ENCODE results near the gene SLC25A31.

Gene SLC25A31

DNA sequence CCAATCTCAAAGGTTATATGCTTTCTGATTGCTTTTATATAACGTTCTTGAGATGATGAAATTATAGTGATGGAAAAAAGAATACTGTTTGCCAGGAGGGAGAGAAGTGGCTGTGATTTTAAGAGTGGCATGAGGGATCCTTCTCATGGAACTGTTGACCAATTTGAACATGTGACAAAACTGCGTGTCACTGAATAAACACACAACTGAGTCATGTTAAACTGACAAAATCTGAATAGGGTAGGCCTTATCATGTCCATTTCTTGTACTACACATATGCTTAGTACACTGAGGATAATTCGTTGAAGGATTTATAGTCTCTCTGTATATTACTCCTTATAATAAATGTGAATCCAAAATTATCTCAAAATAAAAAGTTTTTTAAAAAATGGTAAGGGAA lies 29.7 kb downstream of the SLC25A31 start:
- H3K9me3 Mint-ChIP-seq = peaks cover 0 to 13% of the 10 kb centered on the region in 2 donors
- no peaks in the 10 kb centered on the region for H3K4me1 Mint-ChIP-seq
- DNase-seq (no peak), ATAC-seq (no peak)
- H3K4me3 Mint-ChIP-seq = no peak overlapping the region
- no peak overlapping the region for H3K27ac Mint-ChIP-seq
- H3K27me3 Mint-ChIP-seq = peaks cover 8% of the 10 kb centered on the region

DNA sequence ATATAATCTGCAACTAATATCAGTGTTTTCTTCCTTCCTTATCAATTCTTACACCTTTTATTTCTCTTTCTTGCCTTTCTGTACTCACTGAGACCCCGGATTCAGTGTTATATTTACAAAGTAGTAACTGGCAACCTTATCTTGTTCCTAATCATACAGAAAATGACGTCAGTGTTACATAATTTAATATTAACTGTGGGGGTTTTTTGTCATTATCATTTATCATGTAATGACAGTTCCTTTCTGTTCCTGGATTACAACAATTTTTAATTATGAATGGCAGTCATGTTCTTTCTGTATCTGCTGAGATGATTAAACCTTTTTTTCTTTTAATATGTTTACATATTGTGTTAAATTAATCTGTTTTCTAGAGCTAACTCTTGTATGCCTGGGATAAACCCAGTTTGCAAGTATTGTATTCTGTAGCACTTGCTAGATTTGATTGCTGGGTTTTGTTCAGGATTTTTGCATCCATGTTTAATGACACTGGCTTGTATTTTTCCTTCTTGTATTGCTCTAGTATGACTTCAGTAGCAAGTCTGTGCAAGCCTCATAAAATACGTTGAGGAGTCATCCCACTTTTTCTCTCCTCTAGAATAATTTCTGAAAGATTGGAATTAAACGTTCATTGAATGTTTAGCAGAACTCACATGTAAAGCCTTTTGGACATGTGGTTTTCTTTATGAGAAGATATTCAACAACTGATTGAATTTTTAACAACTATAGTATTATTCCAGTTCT lies 41.5 kb downstream of the SLC25A31 start:
- H3K27me3 Mint-ChIP-seq = peaks cover 42% of the 10 kb centered on the region
- no peaks in the 10 kb centered on the region for H3K9me3 Mint-ChIP-seq
- ATAC-seq = no peak
- H3K4me3 Mint-ChIP-seq = no peak overlapping the region
- H3K27ac Mint-ChIP-seq = no peak overlapping the region
- H3K4me1 Mint-ChIP-seq = peaks cover 10% of the 10 kb centered on the region
- no peak for DNase-seq

DNA sequence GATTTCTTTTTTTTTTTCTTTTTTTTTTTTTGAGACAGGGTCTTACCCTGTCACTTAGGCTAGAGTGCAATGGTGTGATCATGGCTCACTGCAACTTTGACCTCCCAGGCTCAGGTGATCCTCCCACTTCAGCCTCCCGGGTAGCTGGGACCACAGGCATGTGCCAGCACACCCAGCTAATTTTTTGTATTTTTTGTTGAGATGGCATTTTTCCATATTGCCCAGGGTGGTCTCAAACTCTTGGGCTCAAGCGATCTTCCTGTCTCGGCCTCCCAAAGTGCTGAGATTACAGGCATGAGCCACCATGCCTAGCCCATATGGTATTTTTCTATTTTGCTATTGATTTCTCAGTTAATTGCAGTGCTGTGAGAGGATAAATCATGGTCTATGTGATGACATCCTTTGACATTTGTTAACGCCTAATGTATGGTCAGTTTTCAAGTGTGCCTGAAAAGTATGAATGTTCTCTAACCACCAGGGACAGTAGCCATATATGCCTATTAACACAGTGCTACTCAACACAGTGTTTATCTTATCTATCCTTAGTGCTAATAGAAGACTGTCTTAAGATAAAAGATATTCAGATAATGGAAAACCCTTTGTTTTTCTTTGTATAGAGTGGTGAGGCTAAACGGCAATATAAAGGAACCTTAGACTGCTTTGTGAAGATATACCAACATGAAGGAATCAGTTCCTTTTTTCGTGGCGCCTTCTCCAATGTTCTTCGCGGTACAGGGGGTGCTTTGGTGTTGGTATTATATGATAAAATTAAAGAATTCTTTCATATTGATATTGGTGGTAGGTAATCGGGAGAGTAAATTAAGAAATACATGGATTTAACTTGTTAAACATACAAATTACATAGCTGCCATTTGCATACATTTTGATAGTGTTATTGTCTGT lies 42.8 kb downstream of the SLC25A31 start:
- ATAC-seq = no peak
- no peak overlapping the region for H3K27ac Mint-ChIP-seq
- peaks cover 14% of the 10 kb centered on the region for H3K4me1 Mint-ChIP-seq
- no peak for DNase-seq
- no peak overlapping the region for H3K4me3 Mint-ChIP-seq
- no peaks in the 10 kb centered on the region for H3K9me3 Mint-ChIP-seq
- peaks cover 54% of the 10 kb centered on the region for H3K27me3 Mint-ChIP-seq

DNA sequence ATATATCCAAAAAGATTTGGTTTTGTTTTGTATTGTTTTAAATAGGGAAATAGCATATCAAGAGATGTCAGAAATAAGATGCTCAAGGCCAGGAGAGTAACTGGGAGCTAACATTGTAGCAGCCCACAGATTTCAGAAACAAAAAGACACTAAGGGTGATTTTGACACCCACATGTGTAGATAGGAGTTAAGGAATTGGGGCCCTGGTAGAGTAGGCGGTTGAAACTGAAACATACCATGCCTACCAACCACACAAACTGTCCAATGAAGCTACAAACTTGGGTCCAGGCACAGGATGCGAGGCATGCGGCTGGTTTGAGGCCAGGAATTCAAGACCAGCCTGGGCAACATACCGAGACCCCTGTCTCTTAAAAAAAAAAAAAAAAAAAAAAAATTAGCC lies 45.6 kb downstream of the SLC25A31 start:
- Mint-ChIP-seq H3K27ac (no peak overlapping the region), H3K4me1 (peaks cover 16% of the 10 kb centered on the region), H3K9me3 (peaks cover 0 to under 1% of the 10 kb centered on the region in 2 donors), H3K4me3 (no peak overlapping the region), H3K27me3 (peaks cover 80% of the 10 kb centered on the region)
- no peak for DNase-seq
- ATAC-seq = peak; percentile 50

DNA sequence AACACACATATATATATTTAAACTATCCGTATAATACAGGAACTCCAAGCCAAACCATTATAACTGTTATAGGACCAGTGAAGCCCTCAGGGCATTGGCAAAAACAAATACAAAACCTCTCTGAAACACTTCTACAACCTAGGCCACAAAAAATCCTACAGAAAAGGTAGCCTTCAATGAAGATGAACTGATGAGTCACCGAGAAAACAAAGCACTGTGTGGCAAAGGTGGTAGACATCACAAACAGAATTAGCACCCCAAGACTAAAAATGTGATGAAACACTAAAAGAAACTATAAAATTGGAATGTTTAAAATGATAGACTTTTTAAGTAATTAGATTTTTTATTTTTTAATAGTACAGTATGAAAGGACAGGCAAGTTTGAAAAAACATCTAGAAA lies 46.4 kb downstream of the SLC25A31 start:
- peaks cover 81% of the 10 kb centered on the region for H3K27me3 Mint-ChIP-seq
- H3K4me1 Mint-ChIP-seq = peaks cover 23% of the 10 kb centered on the region

DNA sequence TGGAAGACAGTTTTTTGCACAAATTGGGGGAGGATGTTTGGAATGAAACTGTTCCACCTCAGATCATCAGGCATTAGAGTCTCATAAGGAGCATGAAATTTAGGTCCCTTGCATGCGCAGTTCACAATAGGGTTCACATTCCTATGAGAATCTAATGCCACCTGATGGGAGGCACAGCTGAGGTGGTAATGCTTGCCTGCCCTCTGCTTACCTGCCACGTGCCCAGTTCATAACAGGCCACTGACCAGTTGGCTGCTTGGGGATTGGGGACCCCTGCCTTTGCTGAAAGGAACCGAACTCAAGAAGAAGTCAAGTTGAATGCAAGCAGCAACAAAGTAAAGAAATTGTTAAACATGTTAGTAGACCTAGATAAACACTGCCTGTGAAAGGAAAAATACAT lies 47.3 kb downstream of the SLC25A31 start:
- ATAC-seq (no peak), DNase-seq (no peak)
- H3K9me3 Mint-ChIP-seq = peaks cover 0 to 5% of the 10 kb centered on the region in 2 donors
- peaks cover 75% of the 10 kb centered on the region for H3K27me3 Mint-ChIP-seq
- no peak overlapping the region for H3K27ac Mint-ChIP-seq
- peaks cover 28% of the 10 kb centered on the region for H3K4me1 Mint-ChIP-seq
- H3K4me3 Mint-ChIP-seq = no peak overlapping the region

More for the DNA sequence above, 46.4 kb downstream of the SLC25A31 start:
- Mint-ChIP-seq H3K27ac (no peak overlapping the region), H3K9me3 (peaks cover 0 to 5% of the 10 kb centered on the region in 2 donors), H3K4me3 (no peak overlapping the region)
- no peak for DNase-seq
- no peak for ATAC-seq

DNA sequence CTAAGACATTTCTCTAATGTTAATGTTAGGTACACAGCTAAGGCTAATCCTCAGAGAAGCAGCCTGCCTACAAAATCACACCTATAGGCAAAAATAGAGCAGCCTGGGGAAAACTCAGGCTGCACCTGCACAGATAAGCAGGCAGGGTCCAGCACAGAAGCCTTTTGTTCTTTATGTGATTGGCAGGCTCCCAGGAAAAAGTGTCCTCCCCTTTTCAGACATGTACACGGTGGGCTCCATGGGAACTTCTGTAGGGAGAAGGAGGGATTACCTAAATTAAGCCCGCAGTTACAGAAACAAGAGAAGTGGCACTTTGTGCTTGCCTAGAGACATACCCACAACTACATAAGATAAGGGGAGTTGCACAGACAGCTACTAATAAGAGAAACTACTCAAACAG lies 47.9 kb downstream of the SLC25A31 start:
- H3K27me3 Mint-ChIP-seq = peaks cover 75% of the 10 kb centered on the region
- DNase-seq (no peak), ATAC-seq (no peak)
- peaks cover 34% of the 10 kb centered on the region for H3K4me1 Mint-ChIP-seq
- H3K4me3 Mint-ChIP-seq = no peak overlapping the region
- H3K27ac Mint-ChIP-seq = no peak overlapping the region
- peaks cover 0 to 5% of the 10 kb centered on the region in 2 donors for H3K9me3 Mint-ChIP-seq

DNA sequence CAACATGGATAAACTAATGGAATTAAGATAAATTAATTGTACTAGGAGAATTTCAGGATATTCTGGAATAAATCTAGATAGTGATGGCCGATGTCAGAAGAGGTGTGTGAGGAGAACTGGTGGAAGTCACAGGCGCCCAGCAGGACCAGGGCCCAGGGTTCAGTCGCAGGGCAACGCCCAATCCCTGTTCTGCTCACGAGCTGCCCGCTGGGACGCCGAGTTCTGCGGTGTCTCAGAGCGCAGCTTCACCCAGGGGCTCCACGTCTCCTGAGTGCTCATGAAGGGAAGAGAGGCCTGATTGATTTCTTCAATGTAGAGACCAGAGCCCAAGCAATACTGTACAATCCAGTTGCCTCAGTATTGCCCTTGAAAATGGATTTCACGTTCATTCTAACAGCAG lies 50.4 kb downstream of the SLC25A31 start:
- Mint-ChIP-seq H3K4me3 (peak overlapping the region in 1 of 2 donors; percentile 87), H3K4me1 (peaks cover 48% of the 10 kb centered on the region), H3K9me3 (peaks cover 0 to 5% of the 10 kb centered on the region in 2 donors), H3K27me3 (peaks cover 79% of the 10 kb centered on the region), H3K27ac (no peak overlapping the region)
- ATAC-seq = no peak
- no peak for DNase-seq

DNA sequence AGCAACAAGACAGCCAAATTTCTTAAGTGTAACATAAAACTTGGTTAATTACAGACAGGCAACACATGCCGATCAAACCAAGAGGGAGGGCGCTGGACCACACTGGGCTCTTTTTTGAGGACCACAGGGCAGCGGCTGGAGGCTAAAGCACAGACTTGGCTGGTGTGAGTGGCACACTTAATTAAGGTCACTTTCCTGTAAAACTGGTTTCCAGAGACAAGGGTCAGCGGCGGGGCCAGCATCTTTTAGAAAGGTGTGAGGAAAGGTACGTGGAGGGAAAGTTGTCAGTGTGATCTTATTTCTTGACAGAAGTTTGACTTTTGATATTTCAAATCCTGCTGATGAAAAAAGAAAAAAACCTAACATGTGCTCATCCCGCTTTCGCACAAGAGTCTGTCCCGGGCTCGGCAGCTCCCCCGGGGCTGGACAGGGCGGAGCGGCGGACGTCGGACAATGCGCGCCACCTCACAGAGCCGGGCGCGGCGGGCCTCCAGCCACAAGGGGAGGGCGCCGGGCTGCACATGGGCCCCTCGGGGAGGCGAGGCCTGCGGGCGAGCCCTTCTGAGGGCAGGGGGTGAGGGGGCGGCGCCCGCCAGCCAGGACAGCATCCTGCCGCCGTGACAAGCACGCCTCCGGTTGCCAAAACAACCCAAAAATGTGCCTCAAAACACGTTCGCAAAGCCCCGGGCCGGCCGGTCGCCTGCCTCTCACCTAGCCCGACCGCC lies 51.3 kb downstream of the SLC25A31 start:
- Mint-ChIP-seq H3K27ac (peak overlapping the region; percentile 85 to 93), H3K4me3 (peak overlapping the region; percentile 87 to 95), H3K27me3 (peaks cover 76% of the 10 kb centered on the region), H3K9me3 (peaks cover 0 to 5% of the 10 kb centered on the region in 2 donors), H3K4me1 (peaks cover 42% of the 10 kb centered on the region)
- peak in 1 of 2 donors; percentile 52 for DNase-seq
- ATAC-seq = peak; percentile 40

DNA sequence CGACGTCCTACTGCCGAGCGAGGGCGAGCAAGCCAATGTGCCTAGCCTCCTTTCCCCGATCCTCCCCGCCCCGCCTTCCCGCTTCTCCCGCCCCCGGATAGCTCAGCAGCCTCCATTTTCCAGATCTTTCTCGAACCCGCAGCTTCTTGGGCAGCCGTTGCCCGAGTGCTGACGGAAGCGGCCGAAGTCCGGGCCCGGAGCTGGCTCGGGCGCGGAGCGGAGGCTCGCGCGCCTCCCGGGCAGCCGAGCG lies 51.8 kb downstream of the SLC25A31 start:
- peak; percentile 71 for ATAC-seq
- Mint-ChIP-seq H3K27ac (peak overlapping the region; percentile 76 to 85), H3K4me3 (peak overlapping the region; percentile 87 to 95), H3K9me3 (peaks cover 0 to 5% of the 10 kb centered on the region in 2 donors), H3K4me1 (peaks cover 37% of the 10 kb centered on the region), H3K27me3 (peaks cover 71% of the 10 kb centered on the region)
- no peak for DNase-seq

DNA sequence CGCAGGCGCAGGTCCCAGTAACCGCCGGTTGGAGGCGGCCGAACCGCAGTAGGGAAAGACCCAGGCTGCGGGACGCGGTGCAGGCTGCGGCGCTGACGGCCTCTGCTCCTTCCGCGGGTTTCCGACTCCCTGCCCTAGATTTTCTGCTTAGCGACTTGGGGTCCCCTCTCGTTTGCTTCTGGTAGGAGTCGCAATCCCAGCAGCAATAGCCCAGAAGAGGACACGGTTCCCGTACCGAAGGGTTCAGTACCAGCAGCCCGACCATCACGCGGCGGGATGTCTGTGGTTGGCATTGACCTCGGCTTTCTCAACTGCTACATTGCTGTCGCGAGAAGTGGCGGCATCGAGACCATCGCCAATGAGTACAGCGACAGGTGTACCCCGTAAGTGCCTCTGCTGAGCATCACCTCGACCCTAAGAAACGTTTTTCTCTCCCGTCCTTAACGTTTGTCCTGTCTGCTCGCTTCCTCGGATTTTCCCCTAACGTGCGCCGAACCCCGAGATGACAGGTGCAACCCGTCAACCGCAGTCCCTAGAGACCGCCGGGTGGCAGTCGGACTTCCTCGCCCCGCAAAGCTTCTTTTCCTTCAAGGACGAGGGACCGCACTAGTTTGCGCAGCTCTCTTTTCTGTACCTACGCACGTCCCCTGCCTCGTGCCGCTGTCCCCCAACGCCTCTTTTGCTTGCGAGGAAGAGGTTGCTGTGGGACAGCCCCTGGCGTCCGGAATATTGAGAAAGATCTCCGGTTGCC lies 52.2 kb downstream of the SLC25A31 start, which contains the start of gene HSPA4L:
Gene HSPA4L, plus strand, starts transcription at position 48 of the 751 bp plus-strand sequence. Its CDS starts 229 bp downstream, at position 277.
- Mint-ChIP-seq H3K9me3 (peaks cover 0 to 5% of the 10 kb centered on the region in 2 donors), H3K27me3 (peaks cover 66% of the 10 kb centered on the region), H3K27ac (peak within 1 kb of the TSS; percentile 85 to 97), H3K4me1 (peaks cover 35% of the 10 kb centered on the region), H3K4me3 (peak within 1 kb of the TSS; percentile 87 to 95)
- DNase-seq (peak; percentile 68 to 92), ATAC-seq (peak; percentile 84)

DNA sequence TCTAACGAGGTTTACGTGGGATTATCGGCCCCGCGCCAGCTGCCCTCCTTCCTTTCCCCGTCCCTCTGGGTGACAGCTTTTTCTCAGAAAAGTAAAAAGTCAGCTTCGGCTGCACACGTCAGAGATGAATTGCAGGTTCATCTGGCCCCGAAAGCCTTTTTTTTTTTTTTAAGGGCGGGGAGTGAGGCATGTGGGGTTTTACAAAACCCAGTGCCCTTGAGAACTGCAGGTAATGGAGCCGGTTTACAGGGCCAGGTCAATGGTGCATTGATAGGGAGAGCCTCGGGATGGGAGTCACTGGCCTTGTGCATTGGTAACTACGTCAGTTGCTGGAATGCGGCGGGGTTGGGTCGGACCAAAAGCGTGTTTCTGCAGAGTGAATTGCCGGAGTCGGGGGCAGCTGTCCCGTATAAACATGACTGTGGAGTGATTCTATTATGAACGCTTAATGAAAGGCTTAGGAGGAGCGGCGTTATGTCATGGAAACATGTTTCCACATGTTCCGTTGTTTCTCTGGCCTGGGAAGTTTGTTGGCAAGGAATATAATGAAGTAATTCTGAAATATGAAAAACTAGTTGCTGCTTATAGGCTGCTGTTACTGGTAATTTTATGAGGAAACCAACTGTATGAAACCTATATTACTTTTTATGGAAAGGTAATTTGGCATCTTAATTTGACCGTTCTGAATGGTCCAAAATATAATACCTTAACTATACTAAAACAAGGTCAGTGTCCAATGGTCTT lies 53.0 kb downstream of the SLC25A31 start:
- Mint-ChIP-seq H3K9me3 (peaks cover 0 to 5% of the 10 kb centered on the region in 2 donors), H3K4me3 (peak overlapping the region; percentile 87 to 95), H3K4me1 (peaks cover 35% of the 10 kb centered on the region), H3K27ac (peak overlapping the region; percentile 29 to 97), H3K27me3 (peaks cover 60% of the 10 kb centered on the region)
- DNase-seq = no peak
- ATAC-seq = no peak

DNA sequence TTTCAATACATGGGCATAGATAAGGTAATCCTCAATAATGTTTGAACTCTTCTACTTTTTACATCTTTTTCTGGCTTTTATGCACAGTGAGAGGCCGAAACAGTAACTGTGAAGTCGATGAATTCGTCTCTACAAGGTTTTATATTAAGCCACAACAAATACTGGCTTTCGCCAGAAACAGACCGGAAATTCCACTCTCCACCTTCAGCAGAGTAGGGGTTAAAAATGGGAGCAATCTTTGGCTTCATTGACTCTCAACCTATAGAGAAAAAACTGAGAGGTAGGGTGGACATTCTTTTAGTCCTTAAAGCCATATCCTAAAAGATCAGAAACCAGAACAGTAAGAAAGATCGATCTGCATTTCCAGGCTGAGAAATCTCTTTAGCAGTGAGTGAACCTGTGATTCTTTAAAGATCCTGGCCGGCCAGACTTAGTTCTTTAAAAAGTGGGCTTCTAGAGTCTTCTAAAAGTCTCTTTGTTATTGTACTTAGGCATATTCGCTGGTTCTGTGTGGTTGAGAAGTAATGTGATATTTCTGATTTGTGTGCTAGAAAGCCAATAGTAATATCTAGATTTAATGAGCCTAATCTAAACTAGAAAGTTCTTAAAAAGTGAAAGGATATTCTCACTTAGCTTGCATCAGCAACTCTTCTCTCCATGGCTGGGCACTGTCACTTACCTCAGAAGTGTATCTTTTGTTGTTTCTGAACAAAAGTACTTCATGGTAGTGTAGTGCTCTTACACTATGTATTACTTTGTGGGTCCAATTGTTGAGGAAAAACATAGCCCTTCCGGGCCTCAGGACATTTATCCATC lies 54.0 kb downstream of the SLC25A31 start:
- peak overlapping the region in 1 of 2 donors; percentile 87 for H3K4me3 Mint-ChIP-seq
- ATAC-seq = no peak
- no peak for DNase-seq
- peaks cover 35% of the 10 kb centered on the region for H3K4me1 Mint-ChIP-seq
- H3K9me3 Mint-ChIP-seq = peaks cover 0 to 5% of the 10 kb centered on the region in 2 donors
- no peak overlapping the region for H3K27ac Mint-ChIP-seq
- H3K27me3 Mint-ChIP-seq = peaks cover 60% of the 10 kb centered on the region

DNA sequence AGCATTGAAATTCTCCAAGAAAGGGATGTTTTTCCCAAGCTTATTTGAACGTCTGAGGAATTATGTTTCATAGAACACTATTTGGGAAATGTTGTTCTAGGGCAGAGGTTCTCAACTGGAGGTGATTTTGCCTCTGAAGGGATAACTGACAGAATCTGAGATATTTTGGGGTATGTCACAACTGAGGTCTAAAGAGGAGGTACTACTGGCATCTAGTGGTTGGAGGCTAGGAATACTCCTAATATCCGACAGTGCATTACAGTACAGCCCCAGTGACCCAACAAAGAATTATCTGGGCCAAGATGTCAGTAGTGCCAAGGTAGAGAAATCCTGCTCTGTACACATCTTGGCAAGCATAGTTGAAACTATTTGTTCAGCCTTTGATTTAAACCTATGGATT lies 58.3 kb downstream of the SLC25A31 start:
- peak; percentile 87 for ATAC-seq

More for the DNA sequence above, 58.3 kb downstream of the SLC25A31 start:
- peaks cover 47% of the 10 kb centered on the region for H3K27me3 Mint-ChIP-seq
- H3K27ac Mint-ChIP-seq = no peak overlapping the region
- no peak for DNase-seq
- no peak overlapping the region for H3K4me3 Mint-ChIP-seq
- H3K9me3 Mint-ChIP-seq = no peaks in the 10 kb centered on the region
- H3K4me1 Mint-ChIP-seq = peaks cover 11% of the 10 kb centered on the region

Measured in stimulated activated naive CD8-positive, alpha-beta T cell treated with anti-CD3 and anti-CD28 coated beads, Interleukin-15, amount 100 ng/mL, for 72 hours (primary cell).